ENCODE results near the gene LOC101059915.
A peak's percentile ranks its signal among the peaks of the same experiment; 100 is the strongest.
"Not testable (repeated sequence)": the region's sequence is repeated elsewhere in the genome, so short reads cannot be mapped to it uniquely, and the experiment has no call there.

LOC101059915 gene

GRCh38 chrX:71644406-71644805, 22.9 kb upstream of the LOC101059915 start:
- DNase-seq, result not testable (repeated sequence)

- peak; percentile 41 for DNase-seq
Observed at GRCh38 chrX:71650333-71650969, 16.9 kb upstream of the LOC101059915 start.

- peak; percentile 75 for DNase-seq
Observed at GRCh38 chrX:71652405-71652804, 14.9 kb upstream of the LOC101059915 start.

GRCh38 chrX:71653344-71653743, 14.0 kb upstream of the LOC101059915 start:
- DNase-seq, result no peak

- no peak for DNase-seq
Observed at GRCh38 chrX:71657267-71657666, 10.1 kb upstream of the LOC101059915 start.

GRCh38 chrX:71659342-71659741, 8.0 kb upstream of the LOC101059915 start:
- DNase-seq, result no peak

- DNase-seq, result no peak
Observed at GRCh38 chrX:71659959-71660358, 7.4 kb upstream of the LOC101059915 start.

GRCh38 chrX:71660562-71661416, 6.6 kb upstream of the LOC101059915 start:
- DNase-seq, result no peak

GRCh38 chrX:71661919-71662318, 5.4 kb upstream of the LOC101059915 start:
- no peak for DNase-seq

- DNase-seq, result not testable (repeated sequence)
Observed at GRCh38 chrX:71662654-71663053, 4.7 kb upstream of the LOC101059915 start.

- DNase-seq, result not testable (repeated sequence)
Observed at GRCh38 chrX:71663238-71663637, 4.1 kb upstream of the LOC101059915 start.

GRCh38 chrX:71664202-71664601, 3.1 kb upstream of the LOC101059915 start:
- DNase-seq, result peak; percentile 64

GRCh38 chrX:71664889-71665491, 2.4 kb upstream of the LOC101059915 start:
- no peak for DNase-seq

GRCh38 chrX:71665747-71666146, 1.6 kb upstream of the LOC101059915 start:
- no peak for DNase-seq

- no peak for DNase-seq
Observed at GRCh38 chrX:71666240-71667223, 814 bp upstream of the LOC101059915 start.

- no peak for DNase-seq
Observed at GRCh38 chrX:71668248-71668595, 876 bp downstream of the LOC101059915 start.

GRCh38 chrX:71669492-71669891, 2.1 kb downstream of the LOC101059915 start:
- no peak for DNase-seq

- peak; percentile 46 for DNase-seq
Observed at GRCh38 chrX:71669947-71670346, 2.6 kb downstream of the LOC101059915 start.

- DNase-seq, result peak; percentile 18
Observed at GRCh38 chrX:71671043-71671780, 3.9 kb downstream of the LOC101059915 start.

GRCh38 chrX:71671938-71672337, 4.6 kb downstream of the LOC101059915 start:
- no peak for DNase-seq

- DNase-seq, result not testable (repeated sequence)
Observed at GRCh38 chrX:71675636-71676035, 8.3 kb downstream of the LOC101059915 start.
